HG03025 (cell line): Measurements from ENCODE around the gene FZD1.
"Not testable (repeated sequence)": the region's sequence is repeated elsewhere in the genome, so short reads cannot be mapped to it uniquely, and the experiment has no call there.

Experiments
- ATAC-seq: cut with Tn5 transposase; IDR thresholded peaks from one replicate; pipeline ENCODE4 v1.9.1; 2021; ENCODE audit warnings: mild to moderate bottlenecking, moderate library complexity; ENCODE audit not compliant: unreplicated experiment, low FRiP score

Gene FZD1

GRCh38 chr7:91294639-91295220 is 30.5 kb downstream of the FZD1 start:
- ATAC-seq: no peak

- ATAC-seq: no peak
Observed at GRCh38 chr7:91295576-91295975, 31.3 kb downstream of the FZD1 start.

- no peak for ATAC-seq
Observed at GRCh38 chr7:91297939-91298338, 33.7 kb downstream of the FZD1 start.

GRCh38 chr7:91299952-91300775 is 35.9 kb downstream of the FZD1 start:
- no peak for ATAC-seq

GRCh38 chr7:91302794-91303193 is 38.6 kb downstream of the FZD1 start:
- ATAC-seq: no peak

- no peak for ATAC-seq
Observed at GRCh38 chr7:91306266-91306665, 42.0 kb downstream of the FZD1 start.

GRCh38 chr7:91307467-91307866 is 43.2 kb downstream of the FZD1 start:
- ATAC-seq: no peak

GRCh38 chr7:91308191-91308590 is 44.0 kb downstream of the FZD1 start:
- not testable (repeated sequence) for ATAC-seq

- ATAC-seq: no peak
Observed at GRCh38 chr7:91310830-91311460, 46.7 kb downstream of the FZD1 start.

- no peak for ATAC-seq
Observed at GRCh38 chr7:91311839-91312238, 47.6 kb downstream of the FZD1 start.

GRCh38 chr7:91313113-91313512 is 48.9 kb downstream of the FZD1 start:
- ATAC-seq: no peak

- no peak for ATAC-seq
Observed at GRCh38 chr7:91314591-91315323, 50.5 kb downstream of the FZD1 start.

GRCh38 chr7:91316426-91316825 is 52.2 kb downstream of the FZD1 start:
- ATAC-seq: no peak

GRCh38 chr7:91319351-91319750 is 55.1 kb downstream of the FZD1 start:
- ATAC-seq: no peak

GRCh38 chr7:91320366-91321078 is 56.3 kb downstream of the FZD1 start:
- no peak for ATAC-seq
